Keratinocyte (primary cell): ENCODE results near the gene RERE. TPM values are rescaled to one million over a fixed set of nuclear protein-coding genes. Genes with fewer than 3 reads are reported as not detected.

Source experiments
- DNase-seq: peaks from one replicate; pipeline ENCODE4 v3.0.0-alpha.2; 2011; ENCODE audit warnings: low read depth, missing footprints, low spot score
- FAIRE-seq: peaks from 2 replicates; lab custom pipeline; 2011; peaks lifted over from hg19 to GRCh38; lab: Jason Lieb, UNC
- H2AFZ ChIP-seq: 2 replicates; pipeline ENCODE4 v1.6.0; 2012; ENCODE audit warnings: low read length, control low read depth, inconsistent platforms; ENCODE audit not compliant: control insufficient read depth
- H3K27ac ChIP-seq: 2 replicates; pipeline ENCODE4 v1.5.1; 2011; ENCODE audit warnings: low read length; ENCODE audit not compliant: control insufficient read depth, insufficient read depth
- H3K27me3 ChIP-seq: 3 replicates; pipeline ENCODE4 v1.6.0; 2011; ENCODE audit warnings: low read length; ENCODE audit not compliant: control insufficient read depth, insufficient read depth; ENCODE audit errors: extremely low read depth
- H3K36me3 ChIP-seq, 2 experiments: 2 replicates in 1 of 2; 3 replicates in 1 of 2; pipeline ENCODE4 v1.5.1; 2011; ENCODE audit warnings: low read length in 2 of 2, mild to moderate bottlenecking in 1 of 2; ENCODE audit not compliant: control insufficient read depth in 2 of 2, insufficient read depth in 2 of 2; ENCODE audit errors: extremely low read depth in 1 of 2
- H3K4me1 ChIP-seq: 3 replicates; pipeline ENCODE4 v1.5.1; 2011; ENCODE audit warnings: low read length; ENCODE audit not compliant: control insufficient read depth, insufficient read depth; ENCODE audit errors: extremely low read depth
- H3K4me2 ChIP-seq: 3 replicates; pipeline ENCODE4 v1.6.0; 2011; ENCODE audit warnings: low read depth, low read length; ENCODE audit not compliant: control insufficient read depth, insufficient read depth; ENCODE audit errors: extremely low read depth
- H3K4me3 ChIP-seq, 3 experiments: fragments of 200-600 bp in 1 of 3; sonication (generic) in 1 of 3; 2 replicates in 2 of 3; 3 replicates in 1 of 3; pipeline ENCODE4 v1.5.1; 2011 to 2016; ENCODE audit warnings: low read length in 3 of 3, mild to moderate bottlenecking in 3 of 3, control low read depth in 2 of 3, inconsistent platforms in 1 of 3, low read depth in 1 of 3, mixed read lengths in 1 of 3, mixed run types in 1 of 3, moderate library complexity in 1 of 3; ENCODE audit not compliant: control insufficient read depth in 2 of 3, insufficient read depth in 2 of 3; ENCODE audit errors: extremely low read depth in 1 of 3
- H3K79me2 ChIP-seq: 2 replicates; pipeline ENCODE4 v1.6.0; 2012; ENCODE audit warnings: low read length; ENCODE audit not compliant: control insufficient read depth, insufficient read depth
- H3K9ac ChIP-seq: 3 replicates; pipeline ENCODE4 v1.6.0; 2011; ENCODE audit warnings: low read length; ENCODE audit not compliant: control insufficient read depth, insufficient read depth; ENCODE audit errors: extremely low read depth
- H3K9me1 ChIP-seq: 3 replicates; pipeline ENCODE4 v1.6.0; 2011; ENCODE audit warnings: low read length; ENCODE audit not compliant: control insufficient read depth, insufficient read depth; ENCODE audit errors: extremely low read depth
- H3K9me3 ChIP-seq: 2 replicates; pipeline ENCODE4 v1.5.1; 2012; ENCODE audit warnings: low read depth, low read length; ENCODE audit not compliant: control insufficient read depth
- H4K20me1 ChIP-seq: 3 replicates; pipeline ENCODE4 v1.6.0; 2011; ENCODE audit warnings: low read length; ENCODE audit not compliant: control insufficient read depth, insufficient read depth; ENCODE audit errors: extremely low read depth
- CTCF ChIP-seq, 3 experiments: IDR thresholded peaks in 1 of 3; conservative IDR thresholded peaks in 1 of 3; optimal IDR thresholded peaks in 1 of 3; 2 replicates in 2 of 3; 3 replicates in 1 of 3; pipeline versions ENCODE3 to v1.5.1; 2011; ENCODE audit warnings: low read length in 3 of 3, mild to moderate bottlenecking in 3 of 3, moderate library complexity in 2 of 3, control low read depth in 1 of 3, inconsistent platforms in 1 of 3; ENCODE audit not compliant: insufficient read depth in 2 of 3; ENCODE audit errors: extremely low read depth in 1 of 3
- EZH2 ChIP-seq: IDR thresholded peaks from one replicate; pipeline ENCODE4 v1.6.1; 2012; ENCODE audit warnings: inconsistent platforms, mild to moderate bottlenecking, low read length, moderate library complexity
- dilution Hi-C: fragments of 300-500 bp; cut with MboI; formaldehyde crosslinking; loops from one replicate; pipeline ENCODE4 v1.7.0; 2020; ENCODE audit warnings: low sequenced_read_pairs; ENCODE audit not compliant: extremely low pct_ligation_motif_present
- polyA plus RNA-seq, 5 experiments: library from polyadenylated mRNA; depleted of rRNA in 3 of 5; stranded (reverse) in 3 of 5; stranded (forward) in 1 of 5; unstranded in 1 of 5; fragments of >200 nt; gene quantifications; 1 replicate in 1 of 5; 2 replicates in 3 of 5; 3 replicates in 1 of 5; pipeline versions ENCODE4 v1.2.1 to v1.2.3, GENCODE V29; 2011 to 2012; ENCODE audit warnings: missing spikeins in 2 of 5, low read depth in 1 of 5, low replicate concordance in 1 of 5

RERE gene
- polyA plus RNA-seq, 1 donor (not counting 4 experiments of a cell fraction or from before 2014, with no cell fraction given) = 3.8 TPM

- dilution Hi-C loops = no loop called here
- DNase-seq = no peak
Measured at GRCh38 chr1:8342325-8342724, 475.1 kb downstream of the RERE start.

DNA sequence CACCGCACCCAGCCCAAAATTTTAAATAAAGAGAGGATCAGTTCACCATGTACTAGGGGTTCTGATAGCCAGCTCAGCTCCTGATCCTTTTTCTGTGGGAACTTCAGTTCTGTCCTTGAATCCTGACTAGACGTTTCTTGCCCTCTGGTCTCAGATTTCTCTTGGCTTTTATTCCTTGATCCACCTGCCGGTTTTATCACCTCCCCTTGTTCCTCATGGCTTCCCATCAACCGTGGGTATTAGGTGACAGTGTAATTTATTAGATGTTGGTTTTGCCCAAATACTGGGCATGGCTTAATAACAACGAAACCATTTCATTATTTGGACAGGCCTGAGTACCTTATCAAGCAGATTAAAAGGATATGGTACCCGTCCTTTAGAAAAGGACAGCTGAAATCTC lies 477.0 kb downstream of the RERE start:
- Histone ChIP-seq H3K79me2 (no peaks in the 10 kb centered on the region), H3K27ac (no peak overlapping the region), H3K4me3 (no peak overlapping the region), H3K9me1 (no peaks in the 10 kb centered on the region), H3K27me3 (no peaks in the 10 kb centered on the region), H3K36me3 (no peaks in the 10 kb centered on the region), H3K4me1 (peaks cover 5% of the 10 kb centered on the region), H3K4me2 (no peak overlapping the region), H3K9ac (no peak overlapping the region), H3K9me3 (no peaks in the 10 kb centered on the region), H2AFZ (no peak overlapping the region), H4K20me1 (no peaks in the 10 kb centered on the region)
- FAIRE-seq (no peak), DNase-seq (no peak)
- dilution Hi-C loops = no loop called here
- TF ChIP-seq EZH2 (no peak), CTCF (optimal IDR thresholded peaks at IDR 0.05 in 1 of 3, IDR thresholded peaks at IDR 0.05 in 1 of 3, conservative IDR thresholded peaks at IDR 0.05 in 1 of 3; ENCODE audit: extremely low read depth in 1 of 3, insufficient read depth in 2 of 3, low read length in 3 of 3) (no peak)

More at GRCh38 chr1:8342325-8342724, 475.1 kb downstream of the RERE start:
- Histone ChIP-seq H3K36me3 (no peaks in the 10 kb centered on the region), H2AFZ (no peak overlapping the region), H3K4me3 (no peak overlapping the region), H3K79me2 (no peaks in the 10 kb centered on the region), H4K20me1 (no peaks in the 10 kb centered on the region), H3K9ac (no peak overlapping the region), H3K9me1 (no peaks in the 10 kb centered on the region), H3K27ac (no peak overlapping the region), H3K4me1 (peaks cover 5% of the 10 kb centered on the region), H3K9me3 (no peaks in the 10 kb centered on the region), H3K27me3 (no peaks in the 10 kb centered on the region), H3K4me2 (no peak overlapping the region)
- FAIRE-seq = no peak
- TF ChIP-seq CTCF (optimal IDR thresholded peaks at IDR 0.05 in 1 of 3, IDR thresholded peaks at IDR 0.05 in 1 of 3, conservative IDR thresholded peaks at IDR 0.05 in 1 of 3; ENCODE audit: extremely low read depth in 1 of 3, insufficient read depth in 2 of 3, low read length in 3 of 3) (no peak), EZH2 (no peak)
